Lower lobe of right lung (tissue), 2 donors: ENCODE results near the gene GAB2. TPM values are rescaled to one million over a fixed set of nuclear protein-coding genes. Genes with fewer than 3 reads are reported as not detected.

Source experiments
- ATAC-seq, 2 donors: fragments of 200-7000 bp; cut with Tn5 transposase; one replicate each; pipeline ENCODE4 v1.9.1; 2020 to 2022; ENCODE audit warnings: mild to moderate bottlenecking in 2 of 2, moderate library complexity in 2 of 2
- DNase-seq: peaks from one replicate; pipeline ENCODE4 v3.0.0-alpha.2; 2020
- H3K27ac ChIP-seq: fragments of 200-600 bp; one replicate; pipeline ENCODE4 v1.8.0; 2022
- H3K27me3 ChIP-seq: fragments of 200-600 bp; one replicate; pipeline ENCODE4 v1.8.0; 2022; ENCODE audit warnings: low read depth
- H3K36me3 ChIP-seq: fragments of 200-600 bp; one replicate; pipeline ENCODE4 v1.8.0; 2022; ENCODE audit warnings: mild to moderate bottlenecking
- H3K4me1 ChIP-seq: fragments of 200-600 bp; one replicate; pipeline ENCODE4 v1.8.0; 2022
- H3K4me3 ChIP-seq: fragments of 200-600 bp; one replicate; pipeline ENCODE4 v1.8.0; 2022; ENCODE audit warnings: mild to moderate bottlenecking
- H3K9me3 ChIP-seq: fragments of 200-600 bp; one replicate; pipeline ENCODE4 v1.8.0; 2022
- intact Hi-C: fragments of 100-400 bp; cut with DNase I; formaldehyde crosslinking; loops from one replicate; pipeline ENCODE4 v1.11.0; 2022
- total RNA-seq: library from RNA; stranded (reverse); fragmentation: NEBNext Ultra II Directional; extraction: Animal tissue kit (Norgen Biotek cat#: 25700); gene quantifications from one replicate; pipeline ENCODE4 v1.2.1, GENCODE V29; 2021
- TF ChIP-seq, protein P1 (sequence below): fragments of 200-600 bp; IDR thresholded peaks from one replicate; pipeline ENCODE4 v1.8.0; 2022; ENCODE audit warnings: antibody characterized with exemption, mild to moderate bottlenecking
- donor health status: DM: no; HTN: yes; CAD: no; lungs with severe emphysema.

The GAB2 gene
- total RNA-seq, 1 donor from 2014 or later: 64.2 TPM

- intact Hi-C loops: no loop called here
- no peak for ATAC-seq
- TF ChIP-seq, protein P1, sequence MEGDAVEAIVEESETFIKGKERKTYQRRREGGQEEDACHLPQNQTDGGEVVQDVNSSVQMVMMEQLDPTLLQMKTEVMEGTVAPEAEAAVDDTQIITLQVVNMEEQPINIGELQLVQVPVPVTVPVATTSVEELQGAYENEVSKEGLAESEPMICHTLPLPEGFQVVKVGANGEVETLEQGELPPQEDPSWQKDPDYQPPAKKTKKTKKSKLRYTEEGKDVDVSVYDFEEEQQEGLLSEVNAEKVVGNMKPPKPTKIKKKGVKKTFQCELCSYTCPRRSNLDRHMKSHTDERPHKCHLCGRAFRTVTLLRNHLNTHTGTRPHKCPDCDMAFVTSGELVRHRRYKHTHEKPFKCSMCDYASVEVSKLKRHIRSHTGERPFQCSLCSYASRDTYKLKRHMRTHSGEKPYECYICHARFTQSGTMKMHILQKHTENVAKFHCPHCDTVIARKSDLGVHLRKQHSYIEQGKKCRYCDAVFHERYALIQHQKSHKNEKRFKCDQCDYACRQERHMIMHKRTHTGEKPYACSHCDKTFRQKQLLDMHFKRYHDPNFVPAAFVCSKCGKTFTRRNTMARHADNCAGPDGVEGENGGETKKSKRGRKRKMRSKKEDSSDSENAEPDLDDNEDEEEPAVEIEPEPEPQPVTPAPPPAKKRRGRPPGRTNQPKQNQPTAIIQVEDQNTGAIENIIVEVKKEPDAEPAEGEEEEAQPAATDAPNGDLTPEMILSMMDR: no peak
- Histone ChIP-seq H3K4me1 (peaks cover 12% of the 10 kb centered on the region), H3K4me3 (no peak overlapping the region), H3K27ac (no peak overlapping the region), H3K27me3 (no peaks in the 10 kb centered on the region), H3K9me3 (no peaks in the 10 kb centered on the region), H3K36me3 (no peaks in the 10 kb centered on the region)
- DNase-seq: no peak
These were observed 87.3 kb downstream of the GAB2 start for GRCh38 chr11:78330361-78330760.

DNA sequence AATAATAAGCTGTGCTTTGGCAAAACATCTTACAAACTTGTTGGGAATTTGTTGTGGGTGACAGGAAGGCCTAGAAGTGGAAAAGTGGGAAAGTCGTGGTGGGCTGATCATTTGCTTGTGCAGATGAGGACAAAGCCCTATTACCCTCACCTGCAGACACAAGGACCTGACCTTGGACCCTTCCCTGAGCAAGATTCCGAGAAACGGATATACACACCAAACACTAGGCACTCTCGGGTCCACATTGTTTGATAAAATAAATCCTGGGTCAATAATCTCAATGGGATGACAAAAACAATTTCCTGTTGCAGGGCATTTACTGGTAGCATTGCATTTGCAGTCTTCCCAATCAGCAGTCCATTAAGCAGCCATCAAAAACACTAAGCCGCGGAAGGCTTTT lies 89.7 kb downstream of the GAB2 start:
- no peaks in the 10 kb centered on the region for H3K27me3 ChIP-seq
- TF ChIP-seq, protein P1: no peak
- no peak overlapping the region for H3K4me3 ChIP-seq
- H3K9me3 ChIP-seq: no peaks in the 10 kb centered on the region
- peaks cover 11% of the 10 kb centered on the region for H3K4me1 ChIP-seq
- no peak overlapping the region for H3K27ac ChIP-seq
- intact Hi-C loops: no loop called here
- no peaks in the 10 kb centered on the region for H3K36me3 ChIP-seq
- DNase-seq (no peak), ATAC-seq (no peak)

- no peak overlapping the region for H3K4me3 ChIP-seq
- H3K36me3 ChIP-seq: no peaks in the 10 kb centered on the region
- H3K4me1 ChIP-seq: no peaks in the 10 kb centered on the region
- TF ChIP-seq, protein P1: no peak
- no peak for DNase-seq
- H3K9me3 ChIP-seq: no peaks in the 10 kb centered on the region
- H3K27ac ChIP-seq: no peak overlapping the region
- intact Hi-C loops: no loop called here
- no peak for ATAC-seq
- H3K27me3 ChIP-seq: no peaks in the 10 kb centered on the region
These were observed 92.3 kb downstream of the GAB2 start for GRCh38 chr11:78325274-78325781.

DNA sequence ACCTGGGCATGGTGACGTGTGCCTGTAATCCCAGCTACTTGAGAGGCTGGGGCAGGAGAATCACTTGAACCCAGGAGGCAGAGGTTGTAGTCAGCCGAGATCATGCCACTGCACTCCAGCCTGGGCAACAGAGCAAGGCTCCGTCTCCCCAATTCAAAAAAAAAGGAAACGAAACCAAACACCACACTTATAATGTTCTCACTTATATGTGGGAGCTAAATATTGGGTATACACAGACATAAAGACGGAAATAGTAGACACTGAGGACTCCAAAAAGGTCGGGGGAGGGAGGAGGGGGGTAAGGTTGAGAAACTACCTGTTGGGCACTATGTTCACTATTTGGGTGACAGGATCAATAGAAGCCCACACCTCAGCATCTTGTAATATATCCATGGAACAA lies 94.3 kb downstream of the GAB2 start:
- H3K9me3 ChIP-seq: no peaks in the 10 kb centered on the region
- DNase-seq (no peak), ATAC-seq (no peak)
- H3K27me3 ChIP-seq: no peaks in the 10 kb centered on the region
- H3K27ac ChIP-seq: no peak overlapping the region
- TF ChIP-seq, protein P1: no peak
- H3K4me1 ChIP-seq: peaks cover 17% of the 10 kb centered on the region
- H3K36me3 ChIP-seq: no peaks in the 10 kb centered on the region
- no peak overlapping the region for H3K4me3 ChIP-seq
- intact Hi-C loops: no loop called here

DNA sequence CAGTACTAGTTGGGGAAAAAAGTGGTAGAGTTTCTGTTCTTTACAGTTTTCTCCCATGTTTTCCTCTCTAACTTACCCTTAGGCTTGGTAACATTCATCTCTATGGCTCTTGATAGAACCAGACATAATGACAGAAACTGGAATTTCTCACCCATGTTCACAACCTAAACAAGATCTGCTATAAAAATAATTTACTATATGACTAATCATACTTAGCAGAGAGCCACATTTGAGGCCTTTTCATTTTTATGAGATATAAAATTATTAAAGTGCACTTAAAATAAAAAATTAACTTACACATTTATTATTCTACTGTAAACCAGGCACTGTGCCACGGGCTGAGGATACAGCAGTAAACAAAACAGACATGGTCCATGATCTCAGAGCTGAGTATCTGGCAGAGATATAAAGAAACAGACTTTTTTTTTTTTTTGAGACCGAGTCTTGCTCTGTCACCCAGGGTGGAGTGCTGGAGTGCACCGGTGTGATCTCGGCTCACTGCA lies 98.1 kb downstream of the GAB2 start:
- TF ChIP-seq, protein P1: no peak
- Histone ChIP-seq H3K27me3 (no peaks in the 10 kb centered on the region), H3K36me3 (no peaks in the 10 kb centered on the region), H3K4me3 (no peak overlapping the region), H3K9me3 (no peaks in the 10 kb centered on the region), H3K4me1 (peaks cover 30% of the 10 kb centered on the region), H3K27ac (no peak overlapping the region)
- ATAC-seq (no peak), DNase-seq (no peak)
- intact Hi-C loops: no loop called here
